H1 (cell line): ENCODE measurements around the gene CHAD. TPM values are rescaled to one million over a fixed set of nuclear protein-coding genes. Genes with fewer than 3 reads are reported as not detected.

Experiments
- BACH1 ChIP-seq: IDR thresholded peaks from 2 replicates; pipeline ENCODE4 v1.6.1; 2012; ENCODE audit warnings: low read length, improper control_type of control experiment
- CEBPB ChIP-seq: IDR thresholded peaks from 2 replicates; pipeline ENCODE4 v1.6.1; 2012; ENCODE audit warnings: low read depth, low read length
- CREB1 ChIP-seq: IDR thresholded peaks from 2 replicates; pipeline ENCODE4 v1.6.1; 2012; ENCODE audit warnings: inconsistent platforms
- CTCF ChIP-seq, 3 experiments: IDR thresholded peaks; 1 replicate in 2 of 3; 2 replicates in 1 of 3; pipeline versions ENCODE4 v1.5.1 to v1.6.1; 2011; ENCODE audit warnings: low read length in 3 of 3, mild to moderate bottlenecking in 3 of 3, inconsistent platforms in 2 of 3, low read depth in 1 of 3, moderate library complexity in 1 of 3; ENCODE audit not compliant: insufficient read depth in 1 of 3; ENCODE audit errors: control extremely low read depth in 1 of 3
- EP300 ChIP-seq, 2 experiments: IDR thresholded peaks; 1 replicate in 1 of 2; 2 replicates in 1 of 2; pipeline ENCODE4 v1.6.1; 2011 to 2012; ENCODE audit warnings: low read depth in 2 of 2, low read length in 2 of 2, mild to moderate bottlenecking in 2 of 2, borderline replicate concordance in 1 of 2, inconsistent platforms in 1 of 2, moderate library complexity in 1 of 2
- POLR2AphosphoS5 ChIP-seq: IDR thresholded peaks from 2 replicates; pipeline ENCODE4 v1.6.1; 2011; ENCODE audit warnings: low read depth, low read length
- polyA plus RNA-seq, 7 experiments: library from polyadenylated mRNA; depleted of rRNA in 3 of 7; stranded (reverse) in 5 of 7; unstranded in 2 of 7; fragments of >200 nt in 5 of 7; fragments of 200-250 nt in 2 of 7; gene quantifications; 1 replicate in 5 of 7; 2 replicates in 1 of 7; 4 replicates in 1 of 7; pipeline versions ENCODE4 v1.2.1 to v1.2.3, GENCODE V29; 2011 to 2013; ENCODE audit warnings: missing spikeins in 2 of 7, mixed read lengths in 2 of 7
- total RNA-seq: library from RNA; stranded (reverse); fragmentation: NEBNext Ultra II Directional; extraction: Animal tissue kit (Norgen Biotek cat#: 25700); gene quantifications from 2 replicates; pipeline ENCODE4 v1.2.1, GENCODE V29; 2021

The CHAD gene
- total and polyA plus RNA-seq, 2 of the 8 experiments (the other 6 are each of a cell fraction or from before 2014, with no cell fraction given): 0.03 TPM; not detected in 1

GRCh38 chr17:50458270-50458669 is 10.4 kb downstream of the CHAD start (continued):
- no peak for TF ChIP-seq CTCF (IDR thresholded peaks at IDR 0.05; ENCODE audit: control extremely low read depth in 1 of 3, insufficient read depth in 1 of 3, low read depth in 1 of 3, low read length in 3 of 3)
- TF ChIP-seq CREB1: no peak
- no peak for TF ChIP-seq POLR2AphosphoS5
- no peak for TF ChIP-seq CEBPB
- no peak for TF ChIP-seq BACH1
- TF ChIP-seq EP300 (IDR thresholded peaks at IDR 0.05; ENCODE audit: borderline replicate concordance in 1 of 2, low read depth in 2 of 2, low read length in 2 of 2): no peak
